T-helper 2 cell treated with Interferon-gamma antibody and Interleukin-4, amounts not matched to agents 5 μg/mL and 100 μg/mL, for 36 hours (primary cell): ENCODE results near the gene GPR31.
"Not testable (repeated sequence)": the region's sequence is repeated elsewhere in the genome, so short reads cannot be mapped to it uniquely, and the experiment has no call there.

Experiments used
- DNase-seq: peaks from one replicate; pipeline ENCODE4 v3.0.0; 2021; ENCODE audit warnings: low spot score
- H3K27ac Mint-ChIP-seq: one replicate; pipeline ENCODE4 v1.8.0; 2021; ENCODE audit warnings: mild to moderate bottlenecking, mixed read lengths
- H3K27me3 Mint-ChIP-seq: one replicate; pipeline ENCODE4 v1.8.0; 2021; ENCODE audit warnings: low read depth, mixed read lengths
- H3K36me3 Mint-ChIP-seq: one replicate; pipeline ENCODE4 v1.8.0; 2021; ENCODE audit warnings: low read depth, mixed read lengths
- H3K4me1 Mint-ChIP-seq: one replicate; pipeline ENCODE4 v1.8.0; 2021; ENCODE audit warnings: low read depth, mixed read lengths
- H3K4me3 Mint-ChIP-seq: one replicate; pipeline ENCODE4 v1.8.0; 2022; ENCODE audit warnings: mild to moderate bottlenecking, moderate library complexity, mixed read lengths
- H3K9me3 Mint-ChIP-seq: one replicate; pipeline ENCODE4 v1.8.0; 2021; ENCODE audit warnings: mixed read lengths

GPR31 gene

DNA sequence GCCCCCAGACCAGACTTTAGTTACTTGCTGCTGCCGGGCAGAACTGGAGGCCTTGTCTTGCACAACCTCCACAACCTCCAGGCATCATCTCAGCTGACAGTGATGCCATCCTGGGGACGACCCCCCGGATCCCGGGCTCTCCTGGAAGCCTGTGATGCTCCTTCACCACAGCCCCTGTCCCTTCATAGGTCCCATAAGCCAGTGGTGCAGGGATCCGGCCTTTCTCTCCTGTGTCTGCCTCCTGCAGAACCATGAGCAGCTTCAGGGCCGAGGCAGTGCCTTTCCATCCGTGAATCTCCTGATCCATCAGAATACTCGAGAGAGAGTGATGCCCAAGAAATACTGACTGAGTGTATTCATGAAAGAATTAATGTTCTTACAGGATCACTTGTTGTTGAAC, 22.3 kb upstream of the GPR31 start:
- not testable (repeated sequence) for DNase-seq, H3K4me1 Mint-ChIP-seq, H3K9me3 Mint-ChIP-seq, H3K4me3 Mint-ChIP-seq, H3K27ac Mint-ChIP-seq, H3K36me3 Mint-ChIP-seq, H3K27me3 Mint-ChIP-seq

- not testable (repeated sequence) for H3K36me3 Mint-ChIP-seq, DNase-seq, H3K4me1 Mint-ChIP-seq, H3K27me3 Mint-ChIP-seq, H3K4me3 Mint-ChIP-seq, H3K9me3 Mint-ChIP-seq, H3K27ac Mint-ChIP-seq
Measured at GRCh38 chr6:167178896-167179655, 21.3 kb upstream of the GPR31 start.

DNA sequence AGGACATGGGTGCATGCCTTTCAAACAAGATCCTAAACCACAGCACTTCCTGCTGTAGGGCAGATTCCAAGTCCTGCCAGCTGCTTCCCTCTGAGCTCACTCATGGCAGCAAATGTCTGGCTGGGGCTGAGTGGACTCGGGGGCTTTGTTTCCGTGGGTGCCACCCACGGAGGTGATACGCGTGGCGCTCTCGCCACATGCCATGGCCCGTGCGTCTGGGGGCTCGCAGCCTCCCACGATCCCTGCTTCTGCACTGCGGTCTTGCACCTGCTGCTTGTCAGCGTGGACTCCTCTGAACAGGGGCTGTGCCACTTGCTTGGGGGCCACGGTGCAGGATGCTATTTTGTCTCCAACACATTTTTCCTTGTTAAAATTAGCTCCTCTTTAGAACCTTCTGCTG, 19.5 kb upstream of the GPR31 start:
- not testable (repeated sequence) for H3K36me3 Mint-ChIP-seq, H3K4me1 Mint-ChIP-seq

GRCh38 chr6:167172011-167172410, 14.2 kb upstream of the GPR31 start:
- H3K27me3 Mint-ChIP-seq, H3K27ac Mint-ChIP-seq, H3K36me3 Mint-ChIP-seq, H3K4me1 Mint-ChIP-seq, H3K9me3 Mint-ChIP-seq, DNase-seq, H3K4me3 Mint-ChIP-seq: not testable (repeated sequence)

More for the DNA sequence above, 19.5 kb upstream of the GPR31 start:
- H3K27ac Mint-ChIP-seq, H3K27me3 Mint-ChIP-seq, H3K9me3 Mint-ChIP-seq, DNase-seq, H3K4me3 Mint-ChIP-seq: not testable (repeated sequence)

DNA sequence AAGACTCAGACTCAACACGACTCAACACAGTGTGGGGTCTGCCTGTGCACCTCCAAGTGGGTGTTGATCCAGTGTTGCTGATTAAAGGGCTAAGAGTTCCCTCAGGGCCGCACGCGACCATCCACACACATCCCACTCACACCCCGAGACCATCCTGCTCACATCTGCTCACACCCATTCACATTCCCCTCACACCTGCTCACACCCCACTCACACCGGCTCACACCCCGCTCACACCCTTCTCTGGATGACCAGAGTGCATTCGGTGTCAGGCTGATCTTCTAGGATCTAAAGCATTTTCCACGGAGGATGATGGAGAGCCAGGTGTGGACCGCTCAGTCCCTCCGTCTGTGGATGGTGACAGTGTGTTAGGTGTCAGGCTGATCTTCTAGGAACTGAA, 13.5 kb upstream of the GPR31 start:
- H3K27ac Mint-ChIP-seq, DNase-seq, H3K4me3 Mint-ChIP-seq, H3K4me1 Mint-ChIP-seq, H3K9me3 Mint-ChIP-seq, H3K36me3 Mint-ChIP-seq, H3K27me3 Mint-ChIP-seq: not testable (repeated sequence)

DNA sequence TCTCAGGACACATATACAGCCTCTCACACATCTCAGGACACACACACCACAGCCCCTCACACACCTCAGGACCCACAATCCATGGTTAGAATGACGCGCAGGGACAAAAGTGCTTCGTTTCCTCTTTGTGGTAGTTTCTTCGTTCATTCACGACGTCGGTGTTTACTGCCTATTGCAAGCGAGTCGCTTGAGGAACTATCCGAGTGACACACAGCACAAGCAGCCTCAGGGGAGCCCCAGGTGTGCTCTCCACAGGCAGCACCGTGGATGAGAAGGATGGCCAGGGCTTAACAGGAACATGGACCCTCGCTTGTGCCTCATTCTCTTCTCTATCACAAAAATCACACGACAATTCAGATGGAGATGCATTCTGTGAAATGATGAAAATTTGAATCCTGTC, 12.1 kb upstream of the GPR31 start:
- H3K4me1 Mint-ChIP-seq, H3K27ac Mint-ChIP-seq, H3K9me3 Mint-ChIP-seq, H3K27me3 Mint-ChIP-seq, H3K36me3 Mint-ChIP-seq, DNase-seq, H3K4me3 Mint-ChIP-seq: not testable (repeated sequence)

- H3K27ac Mint-ChIP-seq, H3K27me3 Mint-ChIP-seq, H3K9me3 Mint-ChIP-seq, H3K4me1 Mint-ChIP-seq, H3K36me3 Mint-ChIP-seq, H3K4me3 Mint-ChIP-seq, DNase-seq: not testable (repeated sequence)
Measured at GRCh38 chr6:167168296-167168695, 10.5 kb upstream of the GPR31 start.

DNA sequence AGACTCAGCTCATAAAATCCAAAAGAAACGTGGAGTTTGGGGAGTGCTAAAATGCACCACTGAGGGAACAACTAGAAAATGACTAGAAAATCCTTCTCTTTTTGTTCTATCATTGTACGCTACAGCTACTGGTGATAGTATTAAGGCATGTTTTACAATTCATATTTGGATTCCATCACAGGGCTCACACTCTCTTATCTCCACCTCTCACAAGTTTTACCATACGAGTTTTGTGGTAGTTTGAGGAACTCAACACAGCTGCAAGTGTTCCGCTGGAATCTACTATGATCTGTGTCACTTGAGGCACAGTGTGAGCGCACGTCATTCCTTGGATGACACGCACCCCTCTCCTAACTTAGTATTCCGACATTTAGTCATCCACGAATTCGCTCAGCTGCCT, 9.9 kb upstream of the GPR31 start:
- not testable (repeated sequence) for H3K9me3 Mint-ChIP-seq, H3K27ac Mint-ChIP-seq, DNase-seq, H3K27me3 Mint-ChIP-seq, H3K36me3 Mint-ChIP-seq, H3K4me1 Mint-ChIP-seq, H3K4me3 Mint-ChIP-seq

DNA sequence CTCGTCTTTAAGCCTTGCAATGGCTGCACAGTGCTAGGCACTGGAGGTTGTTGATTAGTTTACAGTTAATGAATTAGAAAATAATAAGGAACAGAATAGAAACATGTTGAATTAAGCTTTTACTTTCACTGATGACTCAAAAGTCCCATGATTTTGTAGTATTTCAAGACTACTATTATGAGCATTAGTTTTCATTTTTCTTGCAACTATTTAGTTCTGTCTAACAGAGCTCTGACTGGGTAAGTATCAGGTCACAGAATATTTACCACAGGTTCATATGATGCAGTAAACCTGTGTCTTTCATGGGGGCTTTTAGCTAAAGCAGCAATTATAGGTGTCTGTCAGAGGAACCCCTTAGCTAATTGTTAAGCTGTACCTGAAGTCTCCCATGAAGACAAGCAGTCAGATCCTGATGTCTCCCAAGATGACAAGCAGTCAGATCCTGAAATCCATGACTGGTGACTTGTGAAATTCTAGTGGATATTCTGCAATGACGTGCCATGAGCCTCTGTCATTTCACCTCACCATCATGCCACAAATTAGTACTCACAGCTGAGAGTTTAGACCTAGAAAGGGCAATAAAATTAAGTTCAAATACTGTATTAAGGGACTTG, 8.2 kb upstream of the GPR31 start:
- Mint-ChIP-seq H3K27ac (no peak overlapping the region), H3K4me1 (no peaks in the 10 kb centered on the region), H3K4me3 (no peak overlapping the region), H3K27me3 (peaks cover 5% of the 10 kb centered on the region), H3K36me3 (no peaks in the 10 kb centered on the region), H3K9me3 (no peaks in the 10 kb centered on the region)
- DNase-seq = no peak

GRCh38 chr6:167164261-167164660, 6.5 kb upstream of the GPR31 start:
- no peak overlapping the region for H3K4me3 Mint-ChIP-seq
- H3K27me3 Mint-ChIP-seq = peaks cover 5% of the 10 kb centered on the region
- H3K4me1 Mint-ChIP-seq = no peaks in the 10 kb centered on the region
- no peaks in the 10 kb centered on the region for H3K9me3 Mint-ChIP-seq
- no peak for DNase-seq
- no peaks in the 10 kb centered on the region for H3K36me3 Mint-ChIP-seq
- H3K27ac Mint-ChIP-seq = no peak overlapping the region

DNA sequence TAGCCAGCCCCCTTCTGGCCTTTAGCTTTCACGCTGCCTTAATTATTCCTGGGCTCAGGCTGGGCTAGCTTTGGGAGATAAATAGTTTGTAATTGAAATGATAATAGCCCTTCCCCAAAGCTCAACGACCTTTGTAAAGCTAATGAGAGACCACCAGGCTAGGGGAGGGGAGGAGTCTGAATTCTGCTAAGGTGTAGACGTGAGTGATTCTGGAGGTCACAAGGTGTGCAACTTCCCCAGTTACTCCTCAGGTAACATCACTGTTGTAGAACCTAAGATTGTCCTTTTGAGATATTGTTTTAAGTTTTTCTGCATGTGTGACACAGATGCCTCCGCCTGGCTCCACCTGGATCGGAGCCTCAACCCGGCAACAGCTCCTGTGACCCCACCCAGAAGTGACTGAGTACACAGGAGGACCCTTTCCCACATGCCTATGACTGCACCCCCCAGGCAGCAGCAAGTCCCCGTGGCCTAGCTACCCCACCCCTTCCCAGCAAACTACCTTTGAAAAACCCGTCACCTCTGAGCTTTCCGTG, 5.8 kb upstream of the GPR31 start:
- no peak for DNase-seq
- Mint-ChIP-seq H3K4me3 (no peak overlapping the region), H3K4me1 (no peaks in the 10 kb centered on the region), H3K27me3 (peaks cover 5% of the 10 kb centered on the region), H3K9me3 (no peaks in the 10 kb centered on the region), H3K36me3 (no peaks in the 10 kb centered on the region), H3K27ac (no peak overlapping the region)

DNA sequence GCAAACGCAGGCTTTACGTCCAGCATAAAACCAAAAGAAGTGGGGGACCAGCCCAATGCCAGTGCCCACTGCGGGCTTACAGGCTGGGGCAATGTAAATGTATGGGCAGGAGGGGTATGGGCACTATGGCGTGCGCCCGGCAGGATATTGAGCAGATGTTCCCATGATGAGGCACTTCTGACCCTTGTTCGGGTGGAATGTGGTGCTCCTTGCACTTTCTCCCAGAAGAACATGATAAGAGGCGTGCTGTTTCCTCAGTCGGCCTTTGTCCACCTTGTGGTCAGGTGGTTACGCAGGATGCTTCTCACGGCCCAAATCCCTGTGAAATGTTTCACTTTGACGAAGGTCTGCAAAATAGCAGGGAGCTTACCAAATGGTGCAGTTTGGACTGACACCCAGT, 4.8 kb upstream of the GPR31 start:
- H3K4me3 Mint-ChIP-seq = no peak overlapping the region
- no peak for DNase-seq
- H3K27me3 Mint-ChIP-seq = peaks cover 5% of the 10 kb centered on the region
- H3K27ac Mint-ChIP-seq = no peak overlapping the region
- H3K9me3 Mint-ChIP-seq = no peaks in the 10 kb centered on the region
- H3K36me3 Mint-ChIP-seq = no peaks in the 10 kb centered on the region
- no peaks in the 10 kb centered on the region for H3K4me1 Mint-ChIP-seq

DNA sequence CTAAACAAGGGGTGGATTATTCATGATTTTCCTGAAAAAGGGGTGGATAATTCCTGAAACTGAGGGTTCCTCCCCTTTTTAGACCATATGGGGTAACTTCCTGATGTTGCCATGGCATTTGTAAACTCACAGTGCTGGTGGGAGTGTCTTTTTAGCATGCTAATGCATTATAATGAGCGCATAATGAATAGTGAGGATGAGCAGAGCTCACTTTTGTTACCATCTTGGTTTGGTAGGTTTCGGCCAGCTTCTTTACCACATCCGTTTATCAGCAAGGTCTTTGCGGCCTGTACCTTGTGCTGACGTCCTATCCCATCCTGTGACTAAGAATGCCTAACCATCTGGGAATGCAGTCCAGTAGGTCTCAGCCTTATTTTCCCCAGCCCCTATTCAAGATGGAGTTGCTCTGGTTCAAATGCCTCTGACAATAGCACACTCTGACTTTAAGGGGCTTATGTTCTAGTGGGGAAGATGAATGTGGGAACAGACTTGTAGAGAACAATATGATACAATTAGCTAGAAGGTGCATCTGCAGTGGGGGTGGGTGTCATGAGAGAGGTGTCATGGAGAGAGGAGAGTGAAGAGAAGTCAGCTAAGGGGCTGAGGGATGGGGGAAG, 4.2 kb upstream of the GPR31 start:
- Mint-ChIP-seq H3K4me1 (no peaks in the 10 kb centered on the region), H3K9me3 (no peaks in the 10 kb centered on the region), H3K27me3 (peaks cover 5% of the 10 kb centered on the region), H3K27ac (no peak overlapping the region), H3K36me3 (no peaks in the 10 kb centered on the region), H3K4me3 (no peak overlapping the region)
- no peak for DNase-seq

DNA sequence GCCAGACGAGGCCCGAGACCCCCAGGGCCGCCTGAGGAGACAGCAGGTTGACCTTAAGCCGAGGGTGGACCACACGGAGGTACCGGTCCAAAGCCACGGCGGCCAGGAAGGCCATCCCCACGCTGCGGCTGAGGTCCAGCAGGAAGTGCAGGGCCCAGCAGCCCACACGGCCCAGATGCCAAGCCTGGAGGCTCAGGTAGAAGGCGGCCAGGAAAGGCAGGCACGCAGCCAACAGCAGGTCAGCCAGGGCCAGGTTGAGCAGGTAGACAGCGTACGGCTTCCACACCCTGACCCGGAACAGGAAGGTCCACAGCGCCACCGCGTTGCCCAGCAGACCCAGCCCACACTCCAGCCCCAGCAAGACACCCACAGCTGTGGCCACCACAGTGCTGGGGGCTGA, 366 bp downstream of the GPR31 start:
- no peak overlapping the region for H3K27ac Mint-ChIP-seq
- H3K9me3 Mint-ChIP-seq = no peaks in the 10 kb centered on the region
- no peaks in the 10 kb centered on the region for H3K36me3 Mint-ChIP-seq
- peaks cover 2% of the 10 kb centered on the region for H3K4me1 Mint-ChIP-seq
- DNase-seq = no peak
- H3K27me3 Mint-ChIP-seq = peaks cover 2% of the 10 kb centered on the region
- H3K4me3 Mint-ChIP-seq = no peak overlapping the region
